GM18508 (cell line): ENCODE data around the gene PARD6B.
"Not testable (repeated sequence)": the region's sequence is repeated elsewhere in the genome, so short reads cannot be mapped to it uniquely, and the experiment has no call there.

Experiments used
- ATAC-seq: cut with Tn5 transposase; IDR thresholded peaks from one replicate; pipeline ENCODE4 v1.9.1; 2021; ENCODE audit warnings: moderate number of reproducible peaks; ENCODE audit not compliant: insufficient read depth, unreplicated experiment

The PARD6B gene

DNA sequence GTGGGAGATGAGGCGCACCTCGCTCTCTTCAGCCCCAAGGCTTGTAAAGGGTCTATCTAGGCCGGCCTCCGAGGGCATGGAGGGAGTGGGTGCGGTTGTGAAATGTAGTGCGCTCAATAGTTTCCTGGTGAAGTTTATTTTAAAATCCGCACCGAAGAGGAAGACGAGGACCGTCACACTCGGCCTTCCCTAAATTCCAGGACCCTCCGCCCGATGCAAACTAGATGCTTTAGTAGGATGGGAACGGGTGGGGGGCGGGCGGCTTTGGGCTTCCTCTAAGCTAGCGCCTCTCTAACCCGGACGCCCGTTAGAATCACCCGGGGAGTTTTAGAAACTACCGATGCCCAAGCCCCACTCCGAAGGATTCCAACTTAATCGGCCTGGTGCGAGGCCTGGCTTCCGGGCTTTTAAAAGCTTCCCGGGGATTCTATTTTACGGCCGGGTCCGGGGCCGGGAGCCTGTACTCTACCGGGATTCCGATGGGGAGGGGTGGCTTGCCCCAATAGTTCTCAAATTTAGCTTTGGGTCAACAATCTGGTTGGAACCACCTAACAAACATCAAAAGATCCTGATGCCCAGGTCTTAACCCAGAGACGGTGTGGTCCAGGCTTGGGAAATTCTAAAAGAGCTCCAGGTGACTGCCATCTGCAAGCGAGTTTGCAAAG lies 62.9 kb downstream of the PARD6B start:
- no peak for ATAC-seq

DNA sequence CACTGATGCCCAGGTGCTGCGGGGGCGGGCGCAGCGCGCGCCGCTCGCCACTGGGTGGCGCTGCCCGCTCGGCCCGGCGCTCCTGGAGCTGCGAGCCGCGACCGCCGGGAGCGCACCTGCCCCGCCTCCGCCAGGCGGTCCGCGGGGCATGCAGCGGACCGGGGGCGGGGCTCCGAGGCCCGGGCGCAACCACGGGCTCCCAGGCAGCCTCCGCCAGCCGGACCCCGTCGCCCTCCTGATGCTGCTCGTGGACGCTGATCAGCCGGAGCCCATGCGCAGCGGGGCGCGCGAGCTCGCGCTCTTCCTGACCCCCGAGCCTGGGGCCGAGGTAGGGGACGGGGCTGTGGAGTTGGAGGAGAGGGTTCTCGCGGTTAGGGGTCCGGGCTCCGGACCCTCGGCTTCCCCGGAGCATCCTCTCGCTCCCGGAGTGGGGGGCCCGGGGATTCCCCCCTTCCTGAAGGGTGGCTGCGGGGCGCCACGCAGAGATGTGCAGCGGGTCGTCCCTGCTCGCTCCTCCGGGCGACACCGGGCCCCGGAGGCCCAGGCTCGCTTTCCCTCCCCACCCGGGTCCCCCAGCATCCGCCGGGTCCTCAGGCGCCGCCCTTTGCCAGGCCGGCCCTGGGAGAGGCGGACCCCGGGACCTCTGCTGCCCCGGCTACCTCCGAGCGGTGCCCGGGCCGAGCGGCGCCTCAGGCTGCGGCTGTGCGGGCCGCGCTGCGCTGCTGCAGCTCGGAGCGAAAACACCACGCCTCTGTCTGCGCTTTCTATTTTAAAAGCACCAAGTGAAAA lies 63.7 kb downstream of the PARD6B start, which contains the start of gene BCAS4:
BCAS4 (plus strand) TSS at position 216 of the 789 bp plus-strand sequence; CDS start at position 239, 23 bp downstream.
- no peak for ATAC-seq

DNA sequence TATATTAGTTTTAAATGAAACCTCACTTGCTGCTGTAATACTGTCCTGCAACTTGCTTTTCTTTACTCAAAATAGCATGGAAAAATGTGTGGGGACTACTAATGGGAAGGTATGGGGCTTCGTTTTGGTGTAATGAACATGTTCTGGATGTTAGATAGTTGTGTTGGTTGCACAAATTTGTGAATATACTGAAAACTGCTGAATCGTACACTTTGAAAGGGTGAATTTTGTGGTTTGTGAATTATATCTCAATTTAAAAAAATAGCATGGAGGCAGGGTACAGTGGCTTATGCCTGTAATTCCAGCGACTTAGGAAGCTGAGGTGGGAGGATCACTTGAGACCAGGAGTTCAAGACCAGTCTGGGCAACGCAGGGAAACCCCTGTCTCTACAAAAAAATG lies 65.8 kb downstream of the PARD6B start:
- ATAC-seq, result no peak

DNA sequence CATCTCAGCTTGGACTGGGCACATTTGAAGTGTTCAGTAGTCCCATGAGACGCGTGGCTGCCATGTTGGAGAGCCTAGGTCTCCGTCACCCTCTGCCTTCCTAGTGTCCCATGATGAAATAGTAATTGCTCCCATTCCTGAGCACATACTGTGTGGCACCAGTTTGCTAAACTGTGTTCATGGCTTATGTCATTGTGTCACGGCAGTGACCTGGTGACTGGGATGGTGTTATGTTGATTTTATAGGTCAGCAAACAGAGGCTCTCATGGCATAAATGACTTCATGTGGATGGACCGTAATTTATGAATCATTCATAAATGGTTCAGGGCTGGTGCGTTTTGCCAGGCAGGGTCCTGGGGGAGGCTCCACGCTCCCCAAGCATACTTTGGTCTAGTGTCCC lies 67.3 kb downstream of the PARD6B start:
- ATAC-seq, result no peak

DNA sequence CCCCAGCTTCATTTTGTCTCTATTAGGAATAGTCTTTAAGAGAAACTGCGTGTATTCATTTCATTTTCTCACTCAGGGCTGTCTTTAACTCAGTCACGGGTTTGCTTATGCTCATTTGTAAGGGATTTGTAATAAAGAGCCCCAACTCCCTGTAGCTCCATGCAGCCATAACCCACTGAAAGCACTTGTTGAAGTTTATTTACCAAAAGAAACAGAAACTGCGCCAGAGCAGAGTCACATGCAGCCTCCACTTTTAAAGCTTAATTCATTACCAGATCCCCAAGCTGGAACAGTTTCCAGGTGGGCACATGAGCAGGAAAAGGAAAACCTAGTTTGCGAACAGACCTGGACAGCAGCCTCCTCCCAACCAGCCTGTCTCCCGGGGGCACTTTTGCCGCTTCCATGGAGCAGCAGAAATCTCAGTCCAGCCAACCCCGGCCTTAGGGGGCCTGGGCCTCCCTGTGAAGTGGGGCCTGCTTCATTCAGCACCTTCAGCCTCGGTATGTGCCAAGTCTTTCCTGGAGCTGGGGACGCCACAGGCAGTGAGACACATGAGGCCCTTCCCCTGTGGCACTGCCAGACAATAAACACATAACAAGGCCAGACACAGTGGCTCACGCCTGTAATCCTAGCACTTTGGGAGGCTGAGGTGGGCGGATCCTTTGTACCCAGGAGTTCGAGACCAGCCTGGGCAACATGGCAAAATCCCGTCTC lies 68.0 kb downstream of the PARD6B start:
- ATAC-seq, result no peak

DNA sequence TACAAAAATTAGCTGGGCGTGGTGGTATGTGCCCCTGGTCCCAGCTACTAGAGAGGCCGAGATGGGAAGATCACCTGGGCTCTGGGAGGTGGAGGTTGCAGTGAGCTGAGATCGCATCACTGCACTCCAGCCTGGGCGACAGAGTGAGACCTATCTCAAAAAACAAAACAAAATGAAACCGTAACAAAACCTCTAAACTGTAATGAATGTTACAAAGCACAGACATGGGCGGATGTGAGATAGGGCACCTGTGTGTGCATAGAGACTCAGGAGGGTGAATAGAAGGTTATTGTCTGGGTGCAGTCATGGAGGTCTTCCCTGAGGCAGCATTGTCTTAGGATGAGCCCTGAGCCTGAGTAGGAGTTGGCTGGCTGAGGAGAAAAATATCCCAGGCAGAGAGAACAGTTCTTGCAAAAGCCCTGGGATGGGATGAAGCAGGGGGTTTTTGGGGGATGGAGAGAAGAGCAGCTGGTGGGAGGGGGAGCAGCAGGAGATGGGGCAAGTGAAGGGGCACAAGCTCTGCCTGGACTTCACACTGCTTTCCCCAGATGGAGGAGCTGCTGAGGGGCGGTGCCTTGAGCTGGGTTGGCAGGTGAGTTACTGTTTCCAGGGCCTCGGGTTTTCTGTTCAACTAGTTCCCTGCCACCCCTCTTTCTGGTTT lies 68.6 kb downstream of the PARD6B start:
- peak; percentile 27 for ATAC-seq

DNA sequence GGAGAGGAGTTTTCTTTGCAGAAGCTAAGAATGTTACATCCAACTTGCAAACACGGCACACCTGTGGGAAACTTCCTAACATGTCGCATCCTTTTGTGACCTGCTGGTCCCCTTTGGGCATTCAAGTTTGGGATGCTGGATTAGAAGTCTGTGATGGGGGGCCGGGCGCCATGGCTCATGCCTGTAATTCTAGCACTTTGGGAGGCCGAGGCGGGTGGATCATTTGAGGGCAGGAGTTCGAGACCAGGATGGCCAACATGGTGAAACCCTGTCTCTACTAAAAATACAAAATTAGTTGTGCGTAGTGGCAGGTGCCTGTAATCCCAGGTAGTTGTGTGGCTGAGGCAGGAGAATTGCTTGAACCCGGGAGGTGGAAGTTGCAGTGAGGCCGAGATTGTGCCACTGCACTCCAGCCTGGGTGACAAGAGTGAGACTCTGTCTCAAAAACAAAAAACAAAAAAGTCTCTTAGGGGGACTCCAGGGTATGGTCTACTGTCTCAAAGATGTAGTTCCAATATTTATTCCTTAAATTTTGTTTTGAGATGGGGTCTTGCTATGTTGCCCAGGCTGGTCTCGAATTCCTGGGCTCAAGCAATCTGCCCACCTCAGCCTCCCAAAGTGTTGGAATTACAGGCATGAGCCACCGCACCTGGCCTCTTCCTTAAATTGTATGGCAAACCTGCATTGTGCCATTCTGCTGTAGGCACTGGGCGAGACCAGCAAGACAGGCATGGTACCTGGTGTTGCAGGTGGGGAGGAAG lies 69.8 kb downstream of the PARD6B start:
- ATAC-seq, result not testable (repeated sequence)

DNA sequence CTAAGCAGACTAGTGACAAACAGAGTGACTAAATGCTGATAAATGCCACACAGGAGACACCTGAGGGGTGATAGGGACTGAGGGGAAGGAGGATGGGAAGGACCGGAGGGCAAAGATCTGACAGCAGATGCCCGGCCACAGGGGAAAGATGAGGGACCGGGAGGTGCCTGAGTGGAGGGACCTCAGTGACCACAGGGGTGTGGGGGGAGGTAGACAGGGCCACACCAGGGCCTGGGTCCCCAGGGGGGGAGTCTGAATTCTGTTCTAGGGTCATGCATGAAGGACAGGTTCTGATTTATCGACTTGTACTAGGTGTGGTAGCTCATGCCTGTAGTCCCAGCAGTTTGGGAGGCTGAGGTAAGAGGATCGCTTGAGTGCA lies 70.4 kb downstream of the PARD6B start:
- ATAC-seq, result no peak

DNA sequence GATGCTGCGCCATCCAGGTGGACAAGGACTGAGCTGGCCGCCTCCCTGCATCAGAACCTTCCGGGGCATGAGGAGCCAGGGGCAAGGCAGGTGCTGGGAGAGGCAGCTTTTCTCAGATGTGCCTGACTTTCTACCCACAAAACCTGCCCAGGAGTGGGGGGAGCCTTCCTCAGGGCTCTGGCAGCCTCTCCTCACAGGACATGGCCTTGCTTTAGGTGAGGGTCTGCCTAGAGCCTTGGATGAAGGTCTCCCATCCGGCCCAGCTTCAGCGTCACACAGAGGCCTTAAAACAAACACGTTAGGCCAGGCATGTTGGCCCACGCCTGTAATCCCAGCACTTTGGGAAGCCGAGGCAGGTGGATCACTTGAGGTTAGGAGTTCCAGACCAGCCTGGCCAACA lies 70.9 kb downstream of the PARD6B start:
- no peak for ATAC-seq

DNA sequence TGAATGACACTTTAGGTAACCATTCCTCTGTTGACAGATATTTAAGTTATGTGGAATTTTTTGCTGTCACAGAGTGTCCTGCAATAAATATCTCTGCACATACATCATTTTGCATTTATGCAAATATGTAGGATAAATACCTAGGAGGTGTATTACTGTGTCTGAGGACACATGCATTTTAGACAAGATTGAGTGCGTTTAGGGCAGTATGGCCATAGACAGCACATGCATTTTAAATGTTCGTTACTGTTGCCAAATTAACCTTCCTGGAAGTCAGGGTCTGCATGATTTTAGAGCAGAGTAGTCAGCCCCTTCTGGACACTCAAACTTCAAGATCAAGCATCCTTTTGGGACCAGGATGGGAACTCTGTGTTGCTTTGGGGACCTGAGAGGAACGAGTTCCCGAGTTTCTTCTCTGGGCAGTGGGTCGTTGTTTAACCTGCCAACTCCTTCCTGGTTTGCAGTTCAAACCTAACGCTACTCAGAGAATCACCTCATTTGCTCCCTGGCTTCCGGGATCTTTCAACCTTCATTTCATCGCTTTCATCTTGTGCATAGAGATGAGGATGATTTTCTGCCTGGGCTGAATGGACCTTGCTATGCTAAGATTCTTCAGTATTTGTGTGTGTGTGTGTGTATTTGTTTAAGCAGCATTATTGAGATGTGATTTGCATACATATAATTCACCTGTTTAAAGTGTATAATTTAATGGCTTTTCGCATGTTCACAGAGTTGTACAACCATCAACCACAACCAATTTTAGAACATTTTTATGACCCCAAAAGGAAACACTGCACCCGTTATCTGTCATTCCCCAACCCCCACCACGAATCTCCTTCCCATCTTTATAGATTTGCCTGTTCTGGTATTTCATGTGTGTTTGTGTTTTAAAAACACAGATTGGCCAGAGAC lies 73.3 kb downstream of the PARD6B start:
- ATAC-seq, result no peak

DNA sequence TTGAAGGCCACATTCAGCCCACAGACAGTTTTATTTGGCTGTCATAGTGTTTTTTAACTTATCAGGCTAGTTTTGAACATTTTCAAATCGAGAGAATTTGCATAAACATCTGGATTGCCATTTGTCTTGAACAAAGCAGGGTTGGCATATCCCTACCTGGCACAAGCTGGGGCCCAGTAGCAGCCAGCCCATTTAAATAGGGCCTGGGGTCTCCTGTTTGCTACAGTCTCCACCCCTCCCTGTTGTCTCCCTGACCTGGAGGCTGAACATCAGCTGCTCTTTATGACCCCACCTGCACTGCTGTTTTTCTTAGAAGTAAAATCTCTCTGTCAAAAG lies 73.9 kb downstream of the PARD6B start:
- ATAC-seq, result no peak

DNA sequence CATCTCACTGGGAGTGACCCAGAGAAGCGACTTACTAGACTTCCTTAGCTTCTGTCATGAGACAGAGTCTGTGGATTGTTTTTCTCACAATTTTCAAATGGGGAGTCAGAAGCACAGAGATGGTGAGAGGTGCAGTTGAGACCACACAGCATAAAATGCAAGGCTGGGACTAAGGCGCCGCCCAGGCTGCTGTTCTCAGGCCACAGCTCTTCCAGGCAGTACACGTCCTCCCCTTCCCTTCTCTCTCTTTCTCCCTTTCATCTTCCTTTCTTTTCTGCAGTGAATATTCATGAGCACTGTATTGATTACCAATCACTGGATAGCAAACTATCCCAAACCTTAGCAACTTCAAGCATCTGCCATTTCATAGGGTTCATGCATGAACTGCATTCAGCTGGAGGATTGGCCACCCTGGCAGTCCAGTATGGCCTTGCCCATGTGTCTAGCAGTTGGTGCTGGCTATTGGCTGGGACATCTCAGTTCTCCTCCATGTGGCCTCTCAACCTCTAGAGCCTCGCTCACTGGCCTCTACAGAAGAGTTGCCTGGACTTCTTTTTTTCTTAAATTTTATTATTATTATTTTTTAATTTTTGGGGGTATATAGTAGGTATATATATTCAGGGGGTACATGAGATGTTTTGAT lies 74.9 kb downstream of the PARD6B start:
- ATAC-seq, result no peak
